ENCODE results near the gene STX18. TPM values are rescaled to one million over a fixed set of nuclear protein-coding genes. Genes with fewer than 3 reads are reported as not detected.

STX18 gene
- total RNA-seq, 4 donors from 2014 or later = 16.1 to 41.9 (median 20.5) TPM

DNA sequence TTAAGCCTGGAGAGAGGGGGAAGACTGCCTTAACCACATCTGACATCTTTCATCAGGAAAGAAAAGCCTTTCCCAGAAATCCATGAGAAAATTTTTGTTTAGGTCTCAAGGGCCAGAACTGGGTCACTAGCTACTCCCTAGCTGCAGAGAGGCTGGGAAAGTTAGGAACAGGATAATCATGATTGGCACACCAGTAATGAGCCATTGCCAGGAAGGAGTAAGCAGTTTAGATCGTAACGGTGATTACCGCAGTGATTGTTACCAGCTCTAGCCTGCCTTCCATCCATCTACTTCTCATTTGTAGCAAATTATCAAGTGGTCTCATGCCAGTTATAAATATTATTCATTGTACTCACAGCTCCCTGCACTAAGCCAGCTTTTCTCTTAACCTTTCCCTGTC, 22.7 kb upstream of the STX18 start:
- Histone ChIP-seq H3K4me3 (no peak overlapping the region), H3K4me1 (no peaks in the 10 kb centered on the region), H3K9me3 (no peaks in the 10 kb centered on the region), H3K27me3 (no peaks in the 10 kb centered on the region), H3K27ac (no peak overlapping the region), H3K36me3 (no peaks in the 10 kb centered on the region)
- TF ChIP-seq, protein P1, sequence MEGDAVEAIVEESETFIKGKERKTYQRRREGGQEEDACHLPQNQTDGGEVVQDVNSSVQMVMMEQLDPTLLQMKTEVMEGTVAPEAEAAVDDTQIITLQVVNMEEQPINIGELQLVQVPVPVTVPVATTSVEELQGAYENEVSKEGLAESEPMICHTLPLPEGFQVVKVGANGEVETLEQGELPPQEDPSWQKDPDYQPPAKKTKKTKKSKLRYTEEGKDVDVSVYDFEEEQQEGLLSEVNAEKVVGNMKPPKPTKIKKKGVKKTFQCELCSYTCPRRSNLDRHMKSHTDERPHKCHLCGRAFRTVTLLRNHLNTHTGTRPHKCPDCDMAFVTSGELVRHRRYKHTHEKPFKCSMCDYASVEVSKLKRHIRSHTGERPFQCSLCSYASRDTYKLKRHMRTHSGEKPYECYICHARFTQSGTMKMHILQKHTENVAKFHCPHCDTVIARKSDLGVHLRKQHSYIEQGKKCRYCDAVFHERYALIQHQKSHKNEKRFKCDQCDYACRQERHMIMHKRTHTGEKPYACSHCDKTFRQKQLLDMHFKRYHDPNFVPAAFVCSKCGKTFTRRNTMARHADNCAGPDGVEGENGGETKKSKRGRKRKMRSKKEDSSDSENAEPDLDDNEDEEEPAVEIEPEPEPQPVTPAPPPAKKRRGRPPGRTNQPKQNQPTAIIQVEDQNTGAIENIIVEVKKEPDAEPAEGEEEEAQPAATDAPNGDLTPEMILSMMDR (IDR thresholded peaks at IDR 0.05) = no peak
- TF ChIP-seq POLR2AphosphoS5 (IDR thresholded peaks at IDR 0.05) (no peak), EP300 (IDR thresholded peaks at IDR 0.05) (no peak), POLR2A (IDR thresholded peaks at IDR 0.05) (no peak)
- no peak for DNase-seq (ENCODE audit: low spot score in 2 of 2)
- WGBS = 40% methylated on average over 3 of the region's 3 CpGs

DNA sequence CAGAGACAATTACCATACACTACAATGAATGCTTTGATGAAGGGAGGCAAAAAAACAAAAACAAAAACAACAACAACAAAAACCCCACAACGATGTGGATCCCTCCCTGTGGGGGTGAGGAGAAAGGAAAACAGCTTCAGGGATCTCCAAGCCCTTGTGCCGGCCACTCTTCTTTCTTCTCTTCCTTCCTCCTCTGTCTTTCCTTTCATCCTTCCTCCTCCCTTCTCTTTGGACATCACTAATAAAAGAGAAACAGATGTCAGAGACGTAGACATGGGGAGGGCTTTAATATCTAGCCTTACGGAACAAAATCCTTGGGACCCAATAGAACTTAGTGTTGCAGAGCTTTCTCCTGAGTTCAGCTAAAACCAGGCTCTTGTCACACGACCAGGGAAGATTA, 18.8 kb upstream of the STX18 start:
- Histone ChIP-seq H3K4me3 (no peak overlapping the region), H3K9me3 (no peaks in the 10 kb centered on the region), H3K36me3 (no peaks in the 10 kb centered on the region), H3K27ac (no peak overlapping the region), H3K4me1 (no peaks in the 10 kb centered on the region), H3K27me3 (no peaks in the 10 kb centered on the region)
- TF ChIP-seq POLR2A (IDR thresholded peaks at IDR 0.05) (no peak), POLR2AphosphoS5 (IDR thresholded peaks at IDR 0.05) (no peak), EP300 (IDR thresholded peaks at IDR 0.05) (no peak)
- TF ChIP-seq, protein P1 (IDR thresholded peaks at IDR 0.05) = no peak
- DNase-seq (ENCODE audit: low spot score in 2 of 2) = no peak
- WGBS = 53% methylated on average over 5 of the region's 5 CpGs

DNA sequence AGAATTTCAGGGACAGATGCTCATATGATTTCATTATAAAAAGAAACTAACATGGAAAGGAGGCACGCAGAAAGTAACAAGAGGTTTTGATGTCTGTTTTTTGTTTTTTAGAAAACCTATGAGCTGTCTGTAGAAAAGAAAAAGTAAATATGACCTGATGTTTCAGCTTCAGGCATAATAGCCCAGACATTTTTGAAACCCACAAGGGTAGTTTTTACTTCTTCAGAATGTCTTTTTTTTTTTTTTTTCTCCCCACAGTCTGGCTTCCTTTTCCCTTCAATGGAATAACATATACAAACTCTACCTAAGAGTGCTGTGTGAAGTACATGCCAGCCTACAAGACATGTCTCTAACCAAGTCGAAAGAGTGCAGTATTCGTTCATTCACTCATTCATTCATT, 18.3 kb upstream of the STX18 start:
- H3K4me3 ChIP-seq = no peak overlapping the region
- H3K27me3 ChIP-seq = no peaks in the 10 kb centered on the region
- WGBS = 73% methylated on average over 3 of the region's 3 CpGs
- DNase-seq (ENCODE audit: low spot score in 2 of 2) = no peak
- H3K27ac ChIP-seq = no peak overlapping the region
- no peaks in the 10 kb centered on the region for H3K4me1 ChIP-seq
- no peak for TF ChIP-seq POLR2AphosphoS5 (IDR thresholded peaks at IDR 0.05)
- no peak for TF ChIP-seq POLR2A (IDR thresholded peaks at IDR 0.05)
- TF ChIP-seq, protein P1 (IDR thresholded peaks at IDR 0.05) = no peak
- no peak for TF ChIP-seq EP300 (IDR thresholded peaks at IDR 0.05)
- no peaks in the 10 kb centered on the region for H3K36me3 ChIP-seq
- no peaks in the 10 kb centered on the region for H3K9me3 ChIP-seq

DNA sequence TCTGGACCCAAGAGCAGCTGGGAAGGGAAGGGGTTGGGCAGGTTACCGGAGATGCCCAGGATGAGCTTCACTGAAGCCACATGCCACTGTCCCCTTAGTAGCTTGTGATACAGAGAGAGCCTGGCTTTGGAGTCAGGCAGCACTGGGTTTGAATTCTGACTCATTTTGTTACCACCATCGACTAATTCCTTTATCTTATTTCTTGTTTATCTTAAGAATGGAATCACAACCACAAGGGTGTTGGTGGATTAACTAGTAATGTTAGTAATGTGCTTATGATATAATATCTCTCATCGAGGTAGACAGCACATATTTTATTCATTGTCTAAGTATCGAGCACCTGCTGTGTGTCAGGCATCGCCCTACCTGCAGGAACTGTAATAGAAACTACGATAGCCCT, 17.7 kb upstream of the STX18 start:
- DNase-seq (ENCODE audit: low spot score in 2 of 2) = no peak
- TF ChIP-seq EP300 (IDR thresholded peaks at IDR 0.05) (no peak), POLR2A (IDR thresholded peaks at IDR 0.05) (no peak), POLR2AphosphoS5 (IDR thresholded peaks at IDR 0.05) (no peak)
- TF ChIP-seq, protein P1 (IDR thresholded peaks at IDR 0.05) = no peak
- WGBS = 65% methylated on average over 6 of the region's 6 CpGs
- no peaks in the 10 kb centered on the region for H3K27me3 ChIP-seq
- H3K27ac ChIP-seq = no peak overlapping the region
- no peak overlapping the region for H3K4me3 ChIP-seq
- H3K9me3 ChIP-seq = no peaks in the 10 kb centered on the region
- no peaks in the 10 kb centered on the region for H3K36me3 ChIP-seq
- H3K4me1 ChIP-seq = no peaks in the 10 kb centered on the region

DNA sequence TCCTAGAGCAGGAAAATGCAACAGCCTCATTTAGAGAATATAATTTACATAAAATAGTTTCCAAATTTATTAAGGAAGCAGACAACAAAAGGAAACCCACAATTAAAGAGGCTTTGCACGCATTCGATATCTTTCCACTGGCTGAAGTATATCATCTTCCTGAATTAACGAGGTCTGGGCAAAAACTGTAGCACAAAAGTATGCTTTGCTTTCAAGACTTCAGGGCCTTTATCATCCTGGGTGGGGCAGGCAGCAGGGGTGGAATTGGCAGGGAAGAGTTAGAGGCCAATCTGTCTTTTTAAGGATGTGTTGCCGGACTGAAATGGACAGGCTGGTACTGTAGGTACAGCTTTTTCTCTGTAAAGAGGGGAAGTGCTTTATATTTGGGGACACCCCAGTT, 17.0 kb upstream of the STX18 start:
- no peak for DNase-seq (ENCODE audit: low spot score in 2 of 2)
- no peak overlapping the region for H3K4me3 ChIP-seq
- WGBS = 67% methylated on average over 4 of the region's 4 CpGs
- H3K4me1 ChIP-seq = no peaks in the 10 kb centered on the region
- H3K27me3 ChIP-seq = no peaks in the 10 kb centered on the region
- no peaks in the 10 kb centered on the region for H3K9me3 ChIP-seq
- no peak for TF ChIP-seq EP300 (IDR thresholded peaks at IDR 0.05)
- no peak for TF ChIP-seq POLR2AphosphoS5 (IDR thresholded peaks at IDR 0.05)
- no peak for TF ChIP-seq POLR2A (IDR thresholded peaks at IDR 0.05)
- TF ChIP-seq, protein P1 (IDR thresholded peaks at IDR 0.05) = no peak
- H3K27ac ChIP-seq = no peak overlapping the region
- H3K36me3 ChIP-seq = no peaks in the 10 kb centered on the region

Measured in suprapubic skin (tissue), 4 donors.